HG03095 (cell line): ENCODE data around the gene KIF9.
"Not testable (repeated sequence)": the region's sequence is repeated elsewhere in the genome, so short reads cannot be mapped to it uniquely, and the experiment has no call there.

Experiments
- ATAC-seq: cut with Tn5 transposase; IDR thresholded peaks from one replicate; pipeline ENCODE4 v1.9.1; 2021; ENCODE audit warnings: moderate library complexity; ENCODE audit not compliant: unreplicated experiment

The KIF9 gene

GRCh38 chr3:47194994-47195393, 87.6 kb downstream of the KIF9 start:
- no peak for ATAC-seq

GRCh38 chr3:47193871-47194859, 88.4 kb downstream of the KIF9 start:
- no peak for ATAC-seq

GRCh38 chr3:47186285-47186684, 96.3 kb downstream of the KIF9 start:
- ATAC-seq: no peak

- ATAC-seq: not testable (repeated sequence)
Observed at GRCh38 chr3:47181685-47182084, 100.9 kb downstream of the KIF9 start.

- ATAC-seq: not testable (repeated sequence)
Observed at GRCh38 chr3:47180011-47180410, 102.6 kb downstream of the KIF9 start.
